Measurements from ENCODE around the gene NOBOX.

DNA sequence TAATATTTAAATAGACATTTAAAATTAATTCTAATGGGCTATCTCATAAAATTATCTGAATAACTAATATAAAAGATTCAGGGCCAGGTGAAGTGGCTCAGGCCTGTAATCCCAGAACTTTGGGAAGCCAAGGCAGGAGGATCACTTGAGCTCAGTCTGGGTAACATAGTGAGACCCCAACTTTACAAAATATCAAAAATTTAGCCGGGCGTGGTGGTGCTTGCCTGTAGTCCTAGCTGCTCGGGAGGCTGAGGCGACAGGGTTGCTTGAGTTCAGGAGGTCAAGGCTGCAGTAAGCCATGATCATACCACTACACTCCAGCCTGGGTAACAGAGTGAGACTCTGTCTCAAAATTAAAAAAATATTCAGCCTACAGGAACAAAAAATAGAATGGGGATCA, 12.5 kb downstream of the NOBOX start:
- TF ChIP-seq, protein P1, sequence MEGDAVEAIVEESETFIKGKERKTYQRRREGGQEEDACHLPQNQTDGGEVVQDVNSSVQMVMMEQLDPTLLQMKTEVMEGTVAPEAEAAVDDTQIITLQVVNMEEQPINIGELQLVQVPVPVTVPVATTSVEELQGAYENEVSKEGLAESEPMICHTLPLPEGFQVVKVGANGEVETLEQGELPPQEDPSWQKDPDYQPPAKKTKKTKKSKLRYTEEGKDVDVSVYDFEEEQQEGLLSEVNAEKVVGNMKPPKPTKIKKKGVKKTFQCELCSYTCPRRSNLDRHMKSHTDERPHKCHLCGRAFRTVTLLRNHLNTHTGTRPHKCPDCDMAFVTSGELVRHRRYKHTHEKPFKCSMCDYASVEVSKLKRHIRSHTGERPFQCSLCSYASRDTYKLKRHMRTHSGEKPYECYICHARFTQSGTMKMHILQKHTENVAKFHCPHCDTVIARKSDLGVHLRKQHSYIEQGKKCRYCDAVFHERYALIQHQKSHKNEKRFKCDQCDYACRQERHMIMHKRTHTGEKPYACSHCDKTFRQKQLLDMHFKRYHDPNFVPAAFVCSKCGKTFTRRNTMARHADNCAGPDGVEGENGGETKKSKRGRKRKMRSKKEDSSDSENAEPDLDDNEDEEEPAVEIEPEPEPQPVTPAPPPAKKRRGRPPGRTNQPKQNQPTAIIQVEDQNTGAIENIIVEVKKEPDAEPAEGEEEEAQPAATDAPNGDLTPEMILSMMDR (IDR thresholded peaks at IDR 0.05; ENCODE audit: low read length), result no peak
- TF ChIP-seq EZH2 (IDR thresholded peaks at IDR 0.05; ENCODE audit: borderline replicate concordance, low read length), result no peak
